HG02973 (cell line): ENCODE results near the gene MAST2.

Experiments
- ATAC-seq: cut with Tn5 transposase; IDR thresholded peaks from one replicate; pipeline ENCODE4 v1.9.1; 2021; ENCODE audit warnings: moderate library complexity; ENCODE audit not compliant: unreplicated experiment

Gene MAST2

DNA sequence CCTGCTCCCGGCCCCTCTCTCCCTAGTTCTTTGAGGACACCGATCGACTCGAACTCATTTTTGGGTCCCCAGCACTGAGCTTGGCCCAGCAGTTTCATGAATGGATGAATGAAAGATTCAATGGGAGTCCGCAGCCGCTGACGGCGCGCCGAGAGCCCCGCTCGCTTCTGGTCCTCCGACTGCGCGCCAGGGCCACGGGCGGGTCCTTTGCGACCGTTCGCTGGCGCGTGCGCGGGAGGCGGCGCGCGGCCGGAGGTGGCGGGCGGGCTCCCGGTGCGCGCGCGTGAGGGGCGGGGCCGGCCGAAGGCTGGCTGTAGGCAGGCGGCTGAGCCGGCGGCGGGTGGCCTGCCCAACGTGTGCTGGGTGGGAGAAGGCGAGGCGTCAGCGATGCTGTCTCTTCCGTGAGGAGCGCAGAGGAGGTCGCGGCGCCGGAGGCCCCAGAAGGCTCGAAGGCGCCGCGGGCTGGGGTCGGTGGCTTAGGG lies at the start of gene MAST2:
TSS of gene MAST2 (plus strand) at position 314 of the 482 bp plus-strand sequence. CDS start 284 bp downstream, outside the sequence.
- peak; percentile 89 for ATAC-seq

GRCh38 chr1:45755697-45756096 lies 47.7 kb upstream of the MAST2 start:
- ATAC-seq, result no peak

GRCh38 chr1:45762291-45762690 lies 41.1 kb upstream of the MAST2 start:
- no peak for ATAC-seq

DNA sequence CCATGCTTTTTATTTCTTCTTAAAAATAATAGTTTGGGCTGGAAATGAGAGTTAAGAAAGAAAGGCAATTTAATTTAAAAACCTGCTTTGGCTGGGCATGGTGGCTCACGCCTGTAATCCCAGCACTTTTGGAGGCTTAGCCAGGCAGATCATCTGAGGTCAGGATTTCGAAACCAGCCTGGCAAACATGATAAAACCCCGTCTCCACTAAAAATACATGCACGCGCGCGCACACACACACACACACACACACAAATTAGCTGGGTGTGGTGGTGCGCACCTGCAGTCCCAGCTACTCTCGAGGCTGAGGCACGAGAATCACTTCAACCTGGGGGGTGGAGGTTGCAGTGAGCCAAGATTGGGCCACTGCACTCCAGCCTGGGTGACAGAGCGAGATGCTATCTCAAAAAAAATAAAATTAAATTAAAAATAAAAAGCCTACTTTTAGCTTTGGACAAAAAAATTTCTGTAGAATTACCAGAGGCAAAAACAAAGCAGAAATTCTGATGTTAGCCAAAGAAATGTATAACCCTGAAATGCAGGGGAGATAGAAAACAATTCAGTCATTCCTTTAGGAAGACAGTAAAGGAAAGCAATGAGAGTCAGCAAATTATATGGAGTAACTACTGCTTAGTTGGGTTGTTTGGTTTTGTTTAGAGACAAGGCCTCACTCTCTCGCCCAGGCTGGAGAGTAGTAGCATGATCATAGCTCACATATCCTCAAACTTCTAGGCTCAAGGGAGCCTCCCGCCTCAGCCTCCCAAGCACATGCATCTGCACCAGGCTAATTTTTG lies 37.2 kb upstream of the MAST2 start:
- no peak for ATAC-seq

GRCh38 chr1:45767035-45767434 lies 36.4 kb upstream of the MAST2 start:
- ATAC-seq, result no peak

- ATAC-seq, result no peak
These were observed 34.0 kb upstream of the MAST2 start for GRCh38 chr1:45769261-45769932.

DNA sequence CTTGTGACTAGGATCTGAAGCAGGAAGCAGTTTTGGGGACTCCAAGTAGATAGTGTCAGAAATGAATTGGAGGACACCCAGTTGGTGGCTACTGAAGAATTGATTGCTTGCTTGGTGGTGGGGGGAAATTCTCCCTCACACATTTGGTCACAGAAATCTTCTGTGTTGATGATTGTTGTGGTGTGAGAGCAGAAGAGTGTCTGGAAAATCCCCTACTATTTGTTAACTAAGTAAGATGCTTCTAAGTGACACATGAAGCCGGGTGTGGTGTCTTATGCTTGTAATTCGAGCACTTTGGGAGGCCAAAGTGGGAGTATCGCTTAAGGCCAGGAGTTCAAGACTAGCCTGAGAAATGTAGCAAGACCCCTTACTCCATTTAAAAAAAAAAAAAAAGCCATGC lies 30.4 kb upstream of the MAST2 start:
- no peak for ATAC-seq

GRCh38 chr1:45775794-45776193 lies 27.6 kb upstream of the MAST2 start:
- ATAC-seq, result no peak

DNA sequence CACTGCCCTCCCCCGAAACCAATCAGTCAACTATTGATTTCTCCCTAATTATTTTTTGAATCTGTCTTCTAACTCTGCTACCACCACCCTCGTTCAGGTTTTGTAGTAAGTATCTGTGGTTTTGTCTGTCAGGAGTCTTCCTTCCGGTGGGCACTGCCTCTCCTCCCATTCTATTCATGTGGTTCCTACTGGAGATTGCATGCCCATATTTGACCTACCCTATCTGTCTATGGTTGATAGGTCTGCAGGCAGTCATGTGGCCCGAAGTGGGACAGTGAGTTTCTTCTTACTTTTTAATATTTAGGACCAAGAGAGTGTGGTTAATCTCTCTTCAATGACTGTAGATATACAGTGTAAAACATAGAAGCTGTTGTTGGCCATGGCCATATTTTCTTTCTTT lies 17.8 kb upstream of the MAST2 start:
- peak; percentile 74 for ATAC-seq

DNA sequence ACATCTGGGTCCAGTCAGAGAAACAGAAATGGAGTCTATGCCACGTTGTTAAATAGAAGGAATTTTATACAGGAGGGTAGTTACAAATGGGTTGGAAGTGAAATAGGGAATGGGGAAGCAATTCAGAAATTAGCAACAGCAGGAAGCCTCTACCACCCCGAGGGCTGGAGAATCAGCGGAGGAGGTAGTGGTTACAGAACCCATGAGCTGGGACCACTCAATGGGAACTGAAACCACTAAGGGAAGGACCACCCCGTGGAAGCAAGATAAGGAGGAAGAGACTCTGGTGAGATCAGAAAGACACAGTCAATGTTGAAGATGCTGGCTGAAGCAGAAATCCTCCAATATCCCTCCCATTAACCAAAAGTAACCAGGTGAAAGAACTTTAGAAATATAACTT lies 15.5 kb upstream of the MAST2 start:
- ATAC-seq, result no peak

- no peak for ATAC-seq
These were observed 13.8 kb upstream of the MAST2 start for GRCh38 chr1:45789601-45790000.

GRCh38 chr1:45792744-45793143 lies 10.7 kb upstream of the MAST2 start:
- no peak for ATAC-seq

GRCh38 chr1:45793942-45794604 lies 9.3 kb upstream of the MAST2 start:
- no peak for ATAC-seq

GRCh38 chr1:45796381-45796780 lies 7.0 kb upstream of the MAST2 start:
- ATAC-seq, result no peak

- no peak for ATAC-seq
These were observed 6.5 kb upstream of the MAST2 start for GRCh38 chr1:45796946-45797345.

GRCh38 chr1:45800899-45801298 lies 2.5 kb upstream of the MAST2 start:
- ATAC-seq, result no peak

DNA sequence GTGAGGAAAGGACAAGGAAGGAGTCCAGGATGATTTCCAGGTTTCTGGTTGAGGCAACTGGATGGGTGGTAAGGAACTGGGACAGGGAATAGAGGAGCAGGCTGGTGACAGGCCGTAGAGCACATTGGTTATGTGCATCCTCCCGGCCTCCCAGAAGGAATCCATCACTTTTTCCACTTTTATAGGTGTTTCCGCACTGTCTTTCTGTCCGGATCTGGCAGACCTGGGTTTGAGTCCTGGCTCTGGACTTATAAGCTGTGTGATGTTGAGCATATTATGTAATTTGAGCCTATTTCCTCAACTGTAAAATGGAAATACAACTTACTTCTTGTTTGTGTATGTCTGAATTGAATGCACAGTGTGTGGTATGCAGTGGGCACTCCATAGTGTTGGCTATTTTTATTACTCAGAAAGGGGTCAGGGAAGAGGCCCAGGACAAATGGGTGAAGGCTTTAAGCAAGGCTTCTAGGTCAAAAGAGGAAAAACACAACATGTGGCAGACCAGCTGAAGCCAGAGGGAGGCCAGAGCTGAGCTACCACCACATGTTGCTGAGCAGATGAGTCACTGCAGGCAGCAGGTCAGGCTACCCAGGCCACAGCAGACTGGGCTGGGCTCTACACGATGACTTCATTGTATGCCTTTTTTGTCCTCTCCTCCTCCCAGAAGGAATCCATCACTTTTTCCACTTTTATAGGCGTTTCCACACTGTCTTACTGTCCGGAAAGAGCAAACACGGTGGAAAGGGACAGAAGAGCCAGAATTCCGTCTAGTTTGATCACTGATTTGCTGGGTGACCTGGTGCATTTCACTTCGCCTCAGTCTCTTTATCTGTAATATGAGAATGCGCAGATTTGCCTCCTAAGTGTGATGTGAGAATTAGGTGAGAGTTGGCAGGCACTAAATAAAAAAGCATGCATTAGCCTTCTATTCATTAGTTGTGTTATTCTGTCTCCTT lies 791 bp upstream of the MAST2 start:
- peak; percentile 33 for ATAC-seq

- peak; percentile 6 for ATAC-seq
These were observed 613 bp downstream of the MAST2 start for GRCh38 chr1:45803781-45804668.

DNA sequence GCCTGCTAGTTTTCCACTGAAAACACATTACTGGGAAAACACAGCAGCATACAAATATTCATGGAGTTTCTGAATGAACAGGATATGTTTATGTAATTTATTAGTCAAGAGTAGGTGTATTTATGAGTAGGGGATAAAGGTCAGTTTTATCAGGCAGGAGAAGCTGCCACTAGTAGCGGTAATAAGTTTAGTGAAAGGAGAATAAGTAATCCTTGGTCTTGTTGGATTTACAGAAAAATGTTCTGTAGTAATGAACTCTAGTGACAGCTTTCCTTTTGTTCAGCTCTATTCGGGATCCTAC lies 1.2 kb downstream of the MAST2 start:
- no peak for ATAC-seq

- ATAC-seq, result no peak
These were observed 2.7 kb downstream of the MAST2 start for GRCh38 chr1:45806129-45806528.
